GM23248 (cell line): Measurements from ENCODE around the gene CFAP298.

ENCODE experiments used
- EZH2 ChIP-seq: fragments of 200-600 bp; sonication (generic); IDR thresholded peaks from 2 replicates; pipeline ENCODE4 v1.6.1; 2018; ENCODE audit warnings: antibody characterized with exemption, mild to moderate bottlenecking; ENCODE audit not compliant: insufficient read depth, poor library complexity, severe bottlenecking
- EZH2phosphoT487 ChIP-seq: fragments of 200-600 bp; sonication (generic); IDR thresholded peaks from 2 replicates; pipeline ENCODE4 v1.6.1; 2018; ENCODE audit warnings: antibody characterized with exemption, moderate library complexity, mild to moderate bottlenecking, low read depth; ENCODE audit not compliant: insufficient read depth

DNA sequence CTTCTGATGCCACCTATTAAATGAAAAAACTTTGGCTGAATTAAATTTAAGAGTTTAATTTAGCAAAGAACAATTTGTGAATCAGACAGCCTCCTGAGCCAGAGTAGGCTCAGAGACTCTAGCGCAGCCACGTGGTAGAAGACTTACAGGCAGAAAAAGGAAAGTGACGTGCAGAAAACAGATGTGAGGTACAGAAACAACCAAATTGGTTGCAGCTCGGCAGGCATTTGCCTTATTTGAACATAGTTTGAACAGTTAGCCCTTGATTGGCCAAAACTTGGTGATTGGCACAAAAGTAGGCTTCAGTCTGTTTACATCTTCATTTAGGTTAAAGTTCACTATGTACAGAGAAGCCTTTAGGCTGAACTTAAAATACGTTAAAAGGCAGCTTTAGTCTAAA, 49.8 kb downstream of the CFAP298 start:
- TF ChIP-seq EZH2phosphoT487 (no peak), EZH2 (no peak)
